Embryonic facial prominence (tissue), 1 donor: ENCODE data around the gene NUCB2.
"Not testable (repeated sequence)": the region's sequence is repeated elsewhere in the genome, so short reads cannot be mapped to it uniquely, and the experiment has no call there.

Experiments
- DNase-seq: peaks from one replicate; pipeline ENCODE4 v3.0.0-alpha.2; 2016; ENCODE audit errors: extremely low spot score

NUCB2 gene

GRCh38 chr11:17276236-17277023 lies at the start of gene NUCB2:
Gene NUCB2 (plus strand): TSS chr11:17276739. CDS start chr11:17295324, 18,585 bp downstream.
- peak; percentile 90 for DNase-seq

- DNase-seq, result not testable (repeated sequence)
Observed at GRCh38 chr11:17228186-17228925, 48.2 kb upstream of the NUCB2 start.

DNA sequence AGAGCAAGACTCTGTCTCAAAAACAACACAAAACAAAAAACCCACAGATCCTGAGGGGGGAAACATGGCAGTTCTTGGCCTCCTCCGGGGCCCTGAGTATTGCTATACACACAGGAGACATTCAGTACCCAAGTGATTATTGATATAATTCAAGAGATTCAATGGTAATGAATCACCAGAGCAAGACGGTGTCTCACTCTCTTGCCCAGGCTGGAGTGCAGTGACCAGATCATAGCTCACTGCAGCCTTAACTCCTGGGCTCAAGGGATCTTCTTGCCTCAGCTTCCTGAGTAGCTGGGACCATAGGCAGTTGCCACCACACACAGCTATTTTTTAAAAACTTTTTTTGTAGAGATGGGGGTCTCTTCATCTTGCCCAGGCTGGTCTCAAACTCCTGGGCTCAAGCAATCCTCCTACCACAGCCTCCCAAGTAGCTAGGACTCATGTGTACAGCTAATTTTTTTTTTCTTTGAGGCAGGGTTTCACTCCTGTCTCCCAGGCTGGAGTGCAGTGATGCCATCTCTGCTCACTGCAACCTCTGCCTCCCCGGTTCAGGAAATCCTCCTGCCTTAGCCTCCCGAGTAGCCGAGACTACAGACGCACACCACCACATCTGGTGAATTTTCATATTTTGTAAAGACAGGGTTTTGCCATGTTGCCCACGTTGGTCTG lies 46.9 kb upstream of the NUCB2 start:
- no peak for DNase-seq

GRCh38 chr11:17230867-17231851 lies 45.4 kb upstream of the NUCB2 start:
- no peak for DNase-seq

DNA sequence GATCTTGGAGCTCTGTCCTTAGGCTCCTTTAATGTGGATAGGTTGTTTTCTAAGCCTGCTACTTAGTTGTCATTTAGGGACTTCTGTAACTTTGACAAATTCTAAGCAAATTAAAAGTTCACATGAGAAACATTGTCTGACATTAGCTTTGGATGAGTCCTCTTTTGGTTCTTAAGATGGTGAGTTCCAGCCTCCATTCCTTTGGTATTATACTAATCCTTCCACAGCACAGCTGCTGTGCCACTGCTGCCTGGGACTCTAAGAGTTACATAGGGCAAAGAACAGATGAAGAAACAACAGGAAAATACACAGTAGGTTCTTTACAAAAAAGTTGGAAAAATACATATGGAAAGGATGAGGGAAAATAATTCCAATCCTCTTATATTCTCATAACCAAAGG lies 43.4 kb upstream of the NUCB2 start:
- DNase-seq, result no peak

GRCh38 chr11:17238377-17238776 lies 38.2 kb upstream of the NUCB2 start:
- DNase-seq, result no peak

DNA sequence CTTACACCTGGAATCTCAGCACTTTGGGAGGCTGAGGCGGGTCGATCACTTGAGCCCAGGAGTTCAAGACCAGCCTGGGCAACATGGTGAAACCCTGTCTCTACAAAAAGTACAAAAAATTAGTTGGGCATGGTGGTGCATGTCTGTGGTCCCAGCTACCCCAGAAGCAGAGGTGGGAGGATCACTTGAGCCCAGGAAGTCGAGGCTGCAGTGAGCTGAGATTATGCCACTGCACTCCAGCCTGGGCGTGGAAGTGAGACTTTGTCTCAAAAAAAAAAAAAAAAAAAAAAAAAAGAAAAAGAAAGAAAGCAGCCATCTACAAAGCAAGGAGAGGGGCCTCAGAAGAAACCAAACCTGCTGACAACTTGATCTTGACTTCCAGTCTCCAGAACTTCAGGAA lies 36.6 kb upstream of the NUCB2 start:
- DNase-seq, result not testable (repeated sequence)

DNA sequence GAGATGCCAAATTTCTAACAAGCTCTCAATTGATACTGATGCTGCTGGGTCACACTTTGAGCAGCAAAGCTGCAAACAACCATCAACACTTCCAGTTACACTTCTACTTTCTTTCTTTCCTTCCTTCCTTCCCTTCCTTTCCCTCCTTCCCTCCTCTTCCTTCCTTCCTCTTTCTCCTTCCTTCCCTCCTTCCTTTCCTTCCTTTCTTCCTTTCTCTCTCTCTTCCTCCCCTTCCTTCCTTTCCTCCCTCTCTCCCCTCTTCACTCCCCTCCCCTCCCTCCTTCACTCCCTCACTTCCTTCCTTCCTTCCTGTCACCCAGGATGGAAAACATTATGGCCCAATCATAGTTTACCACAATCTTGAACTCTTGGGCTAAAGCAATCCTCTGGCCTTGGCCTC lies 35.8 kb upstream of the NUCB2 start:
- DNase-seq, result no peak

- not testable (repeated sequence) for DNase-seq
Observed at GRCh38 chr11:17242954-17243353, 33.6 kb upstream of the NUCB2 start.

DNA sequence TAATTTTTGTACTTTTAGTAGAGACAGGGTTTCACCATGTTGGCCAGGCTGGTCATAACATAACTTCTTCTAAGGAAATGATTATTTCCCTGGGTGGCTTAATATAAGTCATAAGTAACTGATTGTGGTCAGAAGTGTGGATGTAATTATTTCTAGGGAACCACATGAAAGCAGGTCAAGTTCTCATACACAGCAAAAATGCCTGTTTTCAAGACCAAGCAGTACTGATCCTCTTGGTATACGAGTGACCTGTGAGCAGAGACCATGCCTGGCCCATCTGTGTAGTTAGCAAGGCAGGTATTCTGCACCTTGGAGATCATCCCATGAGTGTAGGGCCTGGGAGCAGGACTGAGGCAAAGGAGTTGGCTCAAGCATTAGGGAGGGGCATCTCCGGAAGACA lies 32.5 kb upstream of the NUCB2 start:
- DNase-seq, result no peak

DNA sequence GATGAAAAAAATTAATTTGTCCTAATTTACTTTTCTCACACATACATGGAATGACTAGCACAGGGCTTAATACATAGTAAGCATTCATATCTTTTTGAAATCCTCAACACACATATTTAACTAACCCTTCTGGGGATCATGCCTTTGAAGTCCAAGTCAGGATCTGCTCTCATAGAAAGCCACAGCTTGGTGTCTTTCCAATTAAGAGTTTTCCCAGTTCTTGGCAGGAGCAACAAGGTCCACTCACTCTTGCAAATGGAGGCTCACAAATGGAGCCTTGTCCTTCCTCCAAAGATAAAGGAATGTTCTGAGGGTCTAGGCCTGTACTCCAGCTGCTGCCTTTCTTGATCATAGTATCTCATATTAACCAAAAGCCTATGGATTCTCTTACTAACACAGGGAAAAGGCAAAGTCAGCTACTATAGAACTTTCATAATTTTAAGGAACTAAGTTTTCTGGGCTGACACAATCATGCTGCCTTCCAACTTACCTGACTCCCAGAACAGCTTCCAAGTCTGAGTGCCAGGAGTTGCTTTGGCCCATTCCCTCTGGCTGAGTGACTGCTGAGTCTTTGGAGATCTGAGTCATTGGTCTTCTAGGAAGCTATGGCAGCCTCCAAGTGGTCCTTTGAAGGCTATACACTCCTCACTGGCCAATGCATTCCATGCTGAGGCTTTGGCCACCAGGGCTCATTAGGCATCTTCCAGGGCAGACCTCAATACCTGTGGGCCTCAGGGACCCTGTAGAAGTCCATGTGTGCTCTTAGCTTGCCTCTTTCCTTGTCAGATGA lies 25.8 kb upstream of the NUCB2 start:
- no peak for DNase-seq

DNA sequence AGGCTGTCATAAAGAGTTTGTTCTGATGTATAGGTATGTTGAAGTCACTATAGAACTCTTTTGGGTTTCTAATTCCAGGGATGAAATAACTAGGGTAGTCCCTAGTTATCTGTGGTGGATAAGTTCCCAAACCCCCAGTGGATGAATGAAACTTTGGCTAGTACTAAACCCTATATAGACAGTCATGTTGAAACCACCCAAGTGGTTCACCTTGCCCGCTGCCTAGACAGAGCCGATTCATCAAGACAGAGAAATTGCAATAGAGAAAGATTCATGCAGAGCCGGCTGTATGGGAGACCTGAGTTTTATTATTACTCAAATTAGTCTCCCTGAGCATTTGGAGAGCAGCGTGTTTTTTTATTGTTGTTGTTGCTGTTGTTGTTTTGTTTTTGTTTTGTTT lies 23.8 kb upstream of the NUCB2 start:
- no peak for DNase-seq

DNA sequence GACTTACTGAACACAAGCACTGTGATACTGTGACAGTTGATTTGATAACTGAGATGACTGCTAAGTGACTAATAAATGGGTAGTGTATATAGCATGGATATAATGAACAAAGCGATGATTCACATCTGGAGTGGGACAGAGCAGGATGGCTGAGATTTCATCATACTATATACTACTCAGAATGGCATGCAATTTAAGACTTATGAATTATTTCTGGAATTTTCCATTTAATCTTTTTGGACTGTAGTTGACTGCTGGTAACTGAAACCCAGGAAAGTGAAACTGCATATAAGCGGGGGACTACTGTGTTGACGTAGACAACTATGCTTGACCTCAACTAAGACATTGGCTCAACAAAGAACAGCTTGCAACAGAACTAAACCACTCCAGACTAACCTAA lies 20.0 kb upstream of the NUCB2 start:
- DNase-seq, result no peak

- DNase-seq, result no peak
Observed at GRCh38 chr11:17257196-17257595, 19.3 kb upstream of the NUCB2 start.

DNA sequence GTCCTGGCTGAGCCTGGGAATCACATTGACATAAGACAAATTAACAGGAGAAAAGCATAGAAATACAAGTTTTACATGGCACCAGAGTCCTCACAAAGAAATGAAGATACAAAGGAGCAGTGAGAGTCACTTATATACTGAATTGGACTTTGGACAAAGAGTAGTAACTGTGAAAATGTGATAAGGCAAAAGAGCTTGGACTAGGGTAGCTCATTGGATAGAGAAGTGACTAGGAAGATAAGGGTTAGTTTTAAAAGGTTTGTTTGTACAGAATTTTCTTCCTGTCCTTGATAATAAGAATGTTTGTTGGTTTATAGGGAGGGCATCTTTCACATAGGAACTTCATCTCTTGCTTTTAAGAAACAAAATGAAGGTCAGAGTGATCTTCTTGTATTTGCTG lies 17.9 kb upstream of the NUCB2 start:
- DNase-seq, result no peak

DNA sequence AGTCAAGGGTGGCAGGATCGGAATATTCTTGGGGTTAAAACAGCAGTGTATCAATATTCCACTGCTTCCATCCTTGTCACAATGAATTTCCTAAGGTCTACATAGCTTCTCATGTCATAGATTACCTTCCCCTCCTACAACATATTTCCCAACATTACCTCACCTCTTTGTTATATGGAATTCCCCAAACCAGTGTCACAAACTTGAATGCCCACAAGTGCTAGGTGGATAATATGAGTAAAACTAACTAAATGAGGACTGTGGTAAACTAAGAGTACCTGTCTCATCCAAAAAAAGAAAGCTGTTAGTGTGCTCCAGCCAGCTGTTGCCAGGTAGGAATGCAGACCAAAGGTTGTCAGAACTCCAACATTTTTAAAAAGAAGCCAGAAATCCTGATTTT lies 17.0 kb upstream of the NUCB2 start:
- no peak for DNase-seq

DNA sequence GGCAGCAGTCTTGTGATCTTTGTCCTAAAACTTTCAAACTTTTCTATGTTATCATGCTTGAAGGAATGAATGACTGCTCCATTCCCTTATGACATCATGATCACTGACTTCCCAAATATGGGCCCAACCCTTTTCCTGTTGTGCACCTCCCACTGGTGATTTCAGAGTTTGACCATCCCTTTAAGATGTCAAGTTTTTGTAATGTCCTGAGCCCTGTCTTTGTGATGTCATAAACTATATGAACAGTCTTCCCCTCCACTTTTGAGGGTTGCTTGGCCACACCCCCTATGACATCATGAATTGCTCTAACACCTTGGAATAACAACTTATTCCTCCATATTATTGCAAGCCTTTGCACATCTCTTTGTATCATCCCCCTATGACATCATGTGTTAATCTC lies 16.5 kb upstream of the NUCB2 start:
- DNase-seq, result no peak

DNA sequence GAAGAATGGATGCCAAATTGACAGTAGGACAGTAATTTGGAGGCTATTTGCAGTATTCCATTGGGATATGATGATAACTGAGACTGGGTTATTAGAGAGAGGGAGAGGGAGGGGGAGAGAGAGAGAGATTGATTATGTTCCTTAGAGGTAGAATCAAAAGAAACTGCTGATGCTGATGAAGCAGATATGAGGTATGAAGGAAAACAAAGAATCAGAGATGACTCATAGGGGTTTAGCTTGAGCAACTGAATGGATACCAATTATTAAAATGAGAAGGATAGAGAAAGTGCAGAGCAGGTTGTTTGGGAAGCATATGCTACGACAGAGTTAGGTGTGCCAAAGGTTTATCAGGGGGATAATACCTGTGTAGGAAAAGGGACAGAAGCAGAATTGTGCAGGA lies 12.8 kb upstream of the NUCB2 start:
- no peak for DNase-seq

- DNase-seq, result no peak
Observed at GRCh38 chr11:17266781-17267180, 9.8 kb upstream of the NUCB2 start.

DNA sequence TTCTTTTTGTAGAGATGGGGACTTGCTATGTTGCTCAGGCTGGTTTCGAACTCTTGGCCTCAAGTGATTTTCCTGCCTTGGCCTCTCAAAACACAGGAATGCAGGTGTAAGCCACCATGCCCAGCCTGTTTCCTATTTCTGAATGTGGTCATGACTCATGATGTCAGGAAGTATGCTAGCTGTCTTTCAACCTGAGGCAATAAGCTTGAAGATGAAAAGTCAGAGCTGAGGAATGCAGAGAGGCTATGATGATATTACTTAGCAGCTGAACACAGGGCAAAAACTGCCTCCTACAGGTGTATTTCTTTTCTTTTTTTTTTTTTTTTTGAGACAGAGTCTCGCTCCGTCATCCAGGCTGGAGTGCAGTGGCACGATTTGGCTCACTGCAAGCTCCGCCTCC lies 9.0 kb upstream of the NUCB2 start:
- DNase-seq, result no peak

DNA sequence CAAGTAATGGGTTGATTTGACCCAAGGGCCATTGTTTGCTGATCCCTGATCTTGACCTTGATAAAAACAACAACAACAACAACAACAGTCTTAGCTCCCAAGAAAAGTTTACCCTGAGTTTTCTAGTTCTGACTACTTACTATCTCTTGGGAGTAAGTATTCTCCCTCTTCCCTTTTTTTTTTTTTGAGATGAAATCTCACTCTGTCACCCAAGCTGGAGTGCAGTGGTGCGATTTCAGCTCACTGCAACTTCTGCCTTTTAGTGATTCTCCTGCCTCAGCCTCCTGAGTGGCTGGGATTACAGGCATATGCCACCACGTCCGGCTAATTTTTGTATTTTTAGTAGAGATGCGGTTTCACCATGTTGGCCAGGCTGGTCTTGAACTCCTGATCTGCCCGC lies 8.0 kb upstream of the NUCB2 start:
- not testable (repeated sequence) for DNase-seq
